ENCODE measurements around the gene SECISBP2. TPM values are rescaled to one million over a fixed set of nuclear protein-coding genes. Genes with fewer than 3 reads are reported as not detected.

The SECISBP2 gene
- total and polyA plus RNA-seq, 2 of the 13 experiments (the other 11 are each of a cell fraction or from before 2014, with no cell fraction given): 32.4 to 38.0 TPM

GRCh38 chr9:89315482-89315881 is 2.8 kb upstream of the SECISBP2 start:
- ChIA-PET CTCF (ENCODE audit: low intra/inter-chr PET ratio, low total read pairs) (no interaction called here), POLR2A (no interaction called here)
- no peaks in the 10 kb centered on the region for H3K9me3 ChIP-seq (ENCODE audit: low read length)
- no peak for DNase-seq (ENCODE audit: low spot score)
- peaks cover 0 to 23% of the 10 kb centered on the region in 2 experiments; a peak in 2 of 5 replicates for H3K36me3 ChIP-seq (replicated peaks in 1 of 2; ENCODE audit: control insufficient read depth in 1 of 2, insufficient read depth in 2 of 2, low read length in 2 of 2)
- peaks cover 28% of the 10 kb centered on the region for H4K20me1 ChIP-seq (ENCODE audit: insufficient read depth, low read length)
- no peak overlapping the region for H3K27ac ChIP-seq (ENCODE audit: extremely low read length, insufficient read depth, low read length)
- intact Hi-C loops (cut with micrococcal nuclease; ENCODE audit: unreplicated experiment): no loop called here
- no peak for TF ChIP-seq ZKSCAN8 (CRISPR knock-in tag; IDR thresholded peaks at IDR 0.05; ENCODE audit: borderline replicate concordance)
- TF ChIP-seq KDM2A (CRISPR knock-in tag; IDR thresholded peaks at IDR 0.05; ENCODE audit: borderline replicate concordance, low read depth): no peak
- TF ChIP-seq HOXA7 (CRISPR knock-in tag; IDR thresholded peaks at IDR 0.05): no peak
- TF ChIP-seq MTF2 (CRISPR knock-in tag; IDR thresholded peaks at IDR 0.05; ENCODE audit: borderline replicate concordance): no peak
- no peak for TF ChIP-seq EHMT2 (IDR thresholded peaks at IDR 0.05; ENCODE audit: borderline replicate concordance, low read depth, low read length)
- no peak for TF ChIP-seq ZBTB39 (CRISPR knock-in tag; IDR thresholded peaks at IDR 0.05)
- TF ChIP-seq E2F1 (CRISPR knock-in tag; IDR thresholded peaks at IDR 0.05): no peak
- TF ChIP-seq NPAS2 (CRISPR knock-in tag; IDR thresholded peaks at IDR 0.05; ENCODE audit: borderline replicate concordance): no peak
- TF ChIP-seq ZZZ3 (CRISPR knock-in tag; IDR thresholded peaks at IDR 0.05; ENCODE audit: borderline replicate concordance): no peak
- TF ChIP-seq ZBTB10 (CRISPR knock-in tag; IDR thresholded peaks at IDR 0.05; ENCODE audit: borderline replicate concordance): no peak
- no peak for TF ChIP-seq CENPX (CRISPR knock-in tag; IDR thresholded peaks at IDR 0.05)
- TF ChIP-seq ZNF136 (CRISPR knock-in tag; IDR thresholded peaks at IDR 0.05; ENCODE audit: low read depth): no peak
- no peak for TF ChIP-seq SSRP1 (CRISPR knock-in tag; IDR thresholded peaks at IDR 0.05)
- peaks cover 61% of the 10 kb centered on the region for H3K4me1 ChIP-seq (ENCODE audit: insufficient read depth, low read length)
- H3K79me2 ChIP-seq (ENCODE audit: insufficient read depth, low read length): peaks cover 78% of the 10 kb centered on the region
- no peak overlapping the region for H2AFZ ChIP-seq (ENCODE audit: low read length)
- no peak for ATAC-seq
- FAIRE-seq: no peak
- no TSS peak for BruUV-seq (replicated peaks)
- H3K4me2 ChIP-seq (ENCODE audit: low read depth, low read length): peak overlapping the region; percentile 83
- H3K4me3 ChIP-seq (replicated peaks in 1 of 3; ENCODE audit: insufficient read depth in 1 of 3, low read depth in 2 of 3, low read length in 3 of 3): no peak overlapping the region; a peak in 1 of 6 replicates
- no peak overlapping the region for H3K9ac ChIP-seq (ENCODE audit: insufficient read depth, low read depth, low read length)
- H3K27me3 ChIP-seq (ENCODE audit: control insufficient read depth in 1 of 2, insufficient read depth in 2 of 2, low read length in 2 of 2): no peaks in the 10 kb centered on the region; a peak in 1 of 5 replicates
- in situ Hi-C loops (cut with HindIII; ENCODE audit: extremely low pct_ligation_motif_present, low pct_unique_long_range_greater_than_20kb): loop anchor here (10.0 kb wide), 1 partner anchor 239 kb away; no protein-coding TSS in a partner anchor
